SIG-M5 (cell line): ENCODE measurements around the gene REXO2.

Source experiments
- DNase-seq: peaks from one replicate; lab custom pipeline; 2025; lab: John Stamatoyannopoulos, UW

REXO2 gene

DNA sequence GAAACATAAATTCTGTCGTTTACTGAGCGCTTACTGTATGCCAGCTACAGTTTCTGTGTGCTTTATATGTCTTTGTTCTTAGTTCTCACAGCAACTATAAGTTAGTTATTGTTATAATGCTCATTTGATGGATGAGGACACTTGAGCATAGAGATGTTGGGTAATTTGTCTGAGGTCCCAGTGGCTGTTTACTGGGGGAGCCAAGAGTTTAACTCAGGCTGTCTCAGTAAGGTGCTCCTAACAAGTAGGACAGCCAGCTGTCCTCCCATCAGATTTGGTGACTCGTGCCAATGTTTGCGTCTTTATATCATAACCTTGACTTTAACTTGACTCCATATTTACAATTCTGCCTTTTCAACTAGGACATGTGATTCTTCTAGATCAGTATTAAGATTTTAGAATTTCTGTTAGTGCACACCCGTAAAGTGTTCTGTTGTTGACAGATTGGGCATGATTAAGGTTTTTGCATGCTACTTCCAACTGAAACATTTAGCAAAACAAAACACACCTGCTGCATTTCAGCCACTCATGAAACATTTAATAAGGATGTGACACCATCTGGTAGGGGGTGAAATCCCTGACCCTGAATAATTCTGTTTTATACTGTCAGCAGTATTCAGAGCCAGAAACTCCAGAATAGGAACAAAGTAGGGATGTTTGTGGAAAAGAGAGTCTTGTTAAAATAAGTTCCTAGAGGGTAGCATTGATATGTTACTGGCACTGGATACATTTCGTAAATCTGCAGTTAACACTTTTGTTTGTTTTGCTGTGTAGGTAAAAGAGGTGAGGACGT is 1.9 kb downstream of the REXO2 start:
- no peak for DNase-seq

DNA sequence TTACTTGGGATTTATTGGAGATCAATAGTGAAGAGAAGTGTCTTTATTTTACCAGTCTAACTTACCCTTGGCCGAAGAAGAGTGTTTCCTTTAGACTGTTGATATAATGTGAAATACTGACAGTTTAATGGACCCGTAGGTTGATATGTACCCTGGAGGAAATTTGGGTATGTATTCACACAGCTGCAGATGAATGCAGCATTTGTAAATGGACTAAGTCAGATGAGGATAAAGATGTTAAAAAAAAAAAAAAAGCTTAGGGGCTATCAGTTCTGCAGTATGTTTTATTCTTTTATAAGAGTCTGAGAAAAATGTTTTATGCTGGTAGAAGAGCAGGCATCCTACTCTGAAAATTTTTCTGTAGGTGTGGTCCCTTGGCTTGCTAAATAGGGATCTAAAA is 2.7 kb downstream of the REXO2 start:
- no peak for DNase-seq

DNA sequence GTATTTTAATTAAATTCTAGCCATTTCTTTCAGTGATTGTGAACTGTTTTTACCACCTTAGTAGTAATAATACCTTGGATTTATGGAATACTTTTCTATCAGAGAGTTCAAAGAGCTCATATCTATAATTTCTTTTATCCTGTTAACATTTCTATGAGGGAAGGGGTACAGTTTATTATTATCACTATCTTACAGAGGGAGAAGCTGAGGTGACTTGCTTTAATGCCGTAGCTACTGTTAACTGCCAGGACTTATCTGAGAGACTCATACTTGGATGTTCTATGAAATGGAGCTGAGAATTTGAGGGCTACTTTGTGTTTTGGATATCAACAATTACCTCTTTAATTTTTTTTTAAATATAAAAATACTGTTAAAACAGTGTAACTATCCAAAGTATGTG is 3.3 kb downstream of the REXO2 start:
- DNase-seq: no peak

DNA sequence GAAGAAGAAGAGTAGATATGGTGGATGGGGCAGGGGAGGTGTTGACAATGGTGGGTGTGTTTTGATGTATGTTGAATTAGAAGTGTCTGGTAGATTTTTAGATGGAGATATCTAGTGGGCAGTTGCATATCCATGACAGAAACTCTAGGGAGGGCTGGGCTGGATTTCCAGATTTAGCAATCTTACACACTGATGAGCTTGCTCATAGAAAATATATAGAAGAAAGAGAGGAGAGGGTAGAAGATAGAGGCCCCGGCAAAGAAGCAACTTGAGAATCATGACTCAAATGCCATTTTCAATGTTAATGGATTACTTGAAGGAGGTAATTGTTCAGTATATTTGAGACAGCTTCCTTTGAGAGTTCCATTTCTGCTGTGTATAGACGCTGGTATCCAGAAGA is 8.2 kb downstream of the REXO2 start:
- no peak for DNase-seq

DNA sequence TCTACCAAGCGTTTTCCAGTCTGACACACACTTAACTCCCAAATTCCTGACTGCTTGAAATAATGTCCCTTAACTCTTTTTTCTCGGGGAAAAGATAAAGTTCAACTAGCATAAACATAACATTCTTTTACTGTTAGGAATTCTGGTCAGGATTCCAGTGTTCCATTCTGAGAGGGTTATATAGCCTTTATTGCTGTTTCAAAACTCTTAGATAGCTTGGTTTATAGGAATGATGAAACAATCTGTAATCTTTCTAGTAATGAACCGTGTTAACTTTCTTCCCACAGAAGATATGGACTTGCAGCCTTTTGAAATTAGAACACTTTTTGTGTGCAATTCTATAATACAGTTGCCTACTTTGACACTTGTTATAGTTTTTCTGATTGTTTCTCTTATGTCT is 8.6 kb downstream of the REXO2 start:
- DNase-seq: no peak

DNA sequence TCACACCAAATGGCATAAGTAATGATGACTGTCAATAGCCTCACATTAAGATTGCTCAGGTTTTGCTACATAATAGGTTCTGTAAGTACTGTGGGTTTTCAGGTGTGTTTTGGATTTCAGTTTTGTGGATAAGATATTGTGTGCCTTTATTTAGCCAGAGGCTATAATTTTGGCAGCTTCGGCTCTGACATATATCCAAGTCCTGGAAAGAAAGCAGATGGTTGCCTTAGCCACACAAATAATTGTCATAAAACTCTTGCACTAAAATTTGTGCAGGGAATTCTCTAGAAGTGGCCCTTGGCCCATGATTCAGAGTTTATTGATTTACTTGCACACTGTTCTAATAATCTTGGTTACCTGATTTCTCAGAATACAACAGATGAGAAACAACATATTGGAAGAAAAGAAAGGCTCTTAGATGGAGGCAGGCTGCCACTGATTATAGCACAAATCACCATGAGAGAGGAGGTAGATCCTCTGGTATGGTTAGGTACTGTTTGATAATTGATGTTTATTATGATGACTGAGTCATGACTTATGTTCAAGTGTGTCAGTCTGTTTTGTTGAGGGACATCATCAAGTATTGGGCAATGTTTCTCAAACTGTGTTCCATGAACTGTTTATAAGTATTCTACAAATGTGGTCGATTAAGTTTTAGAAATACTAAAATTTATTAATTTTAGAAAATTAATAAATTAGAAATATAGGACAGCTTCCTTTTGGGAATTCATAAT is 9.6 kb downstream of the REXO2 start:
- DNase-seq: no peak

DNA sequence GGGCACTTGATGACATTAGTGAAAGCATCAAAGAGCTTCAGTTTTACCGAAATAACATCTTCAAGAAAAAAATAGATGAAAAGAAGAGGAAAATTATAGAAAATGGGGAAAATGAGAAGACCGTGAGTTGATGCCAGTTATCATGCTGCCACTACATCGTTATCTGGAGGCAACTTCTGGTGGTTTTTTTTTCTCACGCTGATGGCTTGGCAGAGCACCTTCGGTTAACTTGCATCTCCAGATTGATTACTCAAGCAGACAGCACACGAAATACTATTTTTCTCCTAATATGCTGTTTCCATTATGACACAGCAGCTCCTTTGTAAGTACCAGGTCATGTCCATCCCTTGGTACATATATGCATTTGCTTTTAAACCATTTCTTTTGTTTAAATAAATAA is 10.6 kb downstream of the REXO2 start:
- DNase-seq: no peak

DNA sequence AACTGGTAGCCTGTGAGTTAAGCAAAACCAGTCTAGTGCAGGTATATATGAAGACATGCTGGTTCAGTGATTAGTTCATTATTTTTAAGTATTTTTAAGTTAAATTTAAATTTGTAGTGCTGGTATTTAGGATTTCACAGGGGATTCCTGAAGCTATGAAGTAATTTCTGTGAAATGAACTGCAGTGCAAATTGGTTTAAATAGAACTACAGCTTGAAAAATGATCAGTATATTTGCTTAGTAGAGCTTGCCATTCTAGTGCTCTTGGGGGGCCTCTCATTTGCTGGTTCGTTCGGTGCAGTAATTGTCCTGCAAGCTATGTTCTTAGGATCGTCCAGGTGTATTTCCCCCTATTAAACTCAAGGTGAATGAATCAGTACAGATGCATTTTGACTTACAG is 13.1 kb downstream of the REXO2 start:
- no peak for DNase-seq

DNA sequence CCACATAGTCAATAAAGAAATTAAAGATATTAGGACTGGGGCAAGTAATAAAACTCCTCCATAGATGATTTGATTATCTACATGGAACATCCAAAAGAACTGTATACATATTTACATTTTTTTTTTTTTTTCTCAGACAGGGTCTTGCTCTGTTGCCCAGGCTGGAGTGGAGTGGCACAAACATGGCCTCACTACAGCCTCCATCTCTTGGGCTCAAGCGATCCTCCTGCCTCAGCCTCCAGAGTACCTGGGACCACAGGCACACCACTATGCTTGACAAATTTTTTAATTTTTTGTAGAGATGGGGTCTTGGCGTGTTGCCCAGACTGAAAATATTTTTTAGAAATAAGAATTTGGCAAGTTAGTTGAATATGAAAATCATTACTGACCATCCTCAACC is 24.7 kb downstream of the REXO2 start:
- no peak for DNase-seq

DNA sequence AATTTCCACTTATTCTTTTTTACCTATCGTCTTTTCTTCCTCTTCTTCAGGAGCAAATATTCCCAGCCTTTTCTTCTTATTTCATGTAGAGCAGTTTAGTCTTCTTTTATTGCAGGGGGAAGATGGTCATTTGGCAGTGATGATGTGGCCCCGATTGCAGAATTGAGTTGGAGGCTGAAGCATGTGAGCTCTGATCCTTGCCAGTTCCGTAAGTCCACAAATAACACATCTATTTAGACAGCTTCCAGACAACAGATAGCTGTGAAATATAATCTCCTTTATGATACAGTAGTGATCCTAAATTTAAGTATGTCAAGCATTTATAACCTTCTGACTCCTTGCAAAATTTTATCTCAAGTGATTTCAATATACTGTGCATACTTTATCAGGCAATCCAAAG is 27.5 kb downstream of the REXO2 start:
- no peak for DNase-seq

DNA sequence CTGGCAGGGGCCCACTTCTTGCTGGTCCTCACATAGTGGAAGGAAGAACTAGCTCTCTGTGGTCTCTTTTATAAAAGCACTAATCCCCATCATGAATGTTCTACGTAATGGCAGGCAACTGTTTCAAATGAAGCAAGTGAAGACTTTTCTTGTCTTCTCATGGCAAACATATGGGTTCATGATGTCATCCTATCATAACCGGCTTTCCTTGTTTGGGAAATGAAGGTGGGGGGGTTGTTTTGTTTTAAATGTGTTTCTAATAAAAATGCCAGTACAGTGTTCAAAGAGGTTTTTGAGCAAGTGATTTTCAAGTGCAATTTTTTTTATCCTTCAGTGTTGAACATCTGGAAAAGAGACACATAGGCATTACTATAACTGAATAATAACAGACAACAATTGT is 33.4 kb downstream of the REXO2 start:
- no peak for DNase-seq

DNA sequence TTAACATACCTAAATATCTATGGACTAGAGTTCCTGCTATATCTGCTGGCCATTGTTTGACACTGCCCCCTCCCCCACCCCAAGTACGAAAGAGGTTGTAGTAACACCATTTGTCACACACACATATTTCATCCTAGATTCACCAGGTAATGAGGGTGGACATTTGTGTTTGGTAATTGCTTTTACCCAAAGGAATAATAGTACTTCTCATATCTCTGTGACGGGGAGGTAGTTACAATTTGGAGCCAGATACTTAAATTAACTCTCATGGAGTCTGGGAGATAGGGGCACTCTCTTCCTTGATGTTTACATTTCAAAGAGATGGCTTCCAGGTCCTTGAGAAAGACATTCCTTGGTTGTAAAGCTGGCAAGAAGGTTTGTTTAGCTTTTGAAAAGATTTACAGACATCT is 38.7 kb downstream of the REXO2 start:
- no peak for DNase-seq

DNA sequence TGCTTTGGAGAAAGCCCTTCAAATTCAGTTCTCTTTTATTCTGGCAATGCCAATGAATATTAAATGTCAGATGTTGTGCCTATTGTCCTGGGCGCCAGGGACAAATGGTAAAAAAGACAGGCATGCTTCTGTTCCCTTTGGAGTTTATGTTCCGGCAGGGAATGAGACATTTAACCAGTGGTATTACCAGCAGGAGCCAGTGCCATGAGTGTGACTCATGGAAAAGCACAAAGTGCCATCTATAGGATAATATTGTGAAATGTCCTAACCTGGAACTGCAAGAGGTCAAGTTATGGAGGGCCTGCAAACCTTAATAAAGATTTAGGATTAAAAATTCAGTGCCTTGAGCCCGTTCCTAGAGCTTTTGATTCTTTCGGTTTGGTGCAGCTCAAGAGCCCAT is 39.5 kb downstream of the REXO2 start:
- DNase-seq: no peak

DNA sequence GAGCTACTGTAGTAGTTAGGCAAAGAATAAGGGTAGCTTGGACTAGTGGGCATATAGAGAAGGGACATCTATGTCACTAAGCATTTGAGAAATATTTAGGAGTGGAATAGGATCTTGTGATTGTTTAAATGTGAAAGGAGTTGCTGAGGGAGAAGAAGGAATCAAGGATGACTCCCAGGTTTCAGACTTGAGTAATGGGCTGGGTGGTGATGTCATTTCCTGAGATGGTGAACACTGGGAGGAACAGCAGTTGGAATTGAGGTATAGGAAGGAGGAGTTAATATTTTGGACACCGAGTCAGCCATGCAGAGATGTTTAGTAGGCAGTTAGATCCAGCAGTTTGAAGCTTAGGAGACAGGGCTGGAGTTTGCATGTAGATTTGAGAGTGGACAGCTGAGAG is 40.1 kb downstream of the REXO2 start:
- no peak for DNase-seq

DNA sequence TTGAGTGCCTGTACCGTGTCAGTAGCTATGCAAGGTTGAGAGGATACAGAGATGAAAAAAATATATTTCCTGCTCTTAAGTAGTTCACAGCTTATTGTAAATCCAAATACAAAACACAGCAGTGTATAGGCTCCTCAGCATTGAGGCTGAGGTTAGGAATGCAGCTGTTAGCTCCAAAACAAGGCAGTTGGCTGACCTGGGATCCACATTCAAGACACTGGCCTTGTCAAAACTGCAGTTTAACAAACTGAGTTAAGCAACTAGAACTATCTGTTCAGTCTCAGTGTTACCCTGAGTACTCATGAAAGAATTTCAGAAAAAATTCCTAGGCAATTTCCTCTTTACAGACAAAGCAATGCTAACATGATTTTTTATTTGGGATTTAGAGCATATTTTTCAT is 42.8 kb downstream of the REXO2 start:
- no peak for DNase-seq

DNA sequence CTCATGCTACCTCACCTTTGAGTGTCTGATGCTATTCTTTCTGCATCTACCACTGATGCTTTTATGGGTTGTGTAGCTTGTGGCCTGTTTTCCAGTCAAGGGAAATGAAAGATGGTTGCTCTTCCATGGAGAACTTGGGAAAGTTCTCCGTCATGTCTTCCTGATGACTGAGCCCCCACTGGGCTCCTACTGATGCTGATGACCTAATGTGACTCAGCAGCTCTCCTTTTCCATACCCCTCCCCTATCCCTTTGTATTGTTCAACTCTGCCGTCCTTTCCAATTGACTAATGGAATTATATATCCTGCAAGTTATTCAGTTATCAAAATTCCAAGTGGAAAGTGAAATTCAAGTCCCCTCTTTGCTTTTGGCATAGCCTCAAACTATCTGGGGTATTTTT is 44.7 kb downstream of the REXO2 start:
- no peak for DNase-seq

DNA sequence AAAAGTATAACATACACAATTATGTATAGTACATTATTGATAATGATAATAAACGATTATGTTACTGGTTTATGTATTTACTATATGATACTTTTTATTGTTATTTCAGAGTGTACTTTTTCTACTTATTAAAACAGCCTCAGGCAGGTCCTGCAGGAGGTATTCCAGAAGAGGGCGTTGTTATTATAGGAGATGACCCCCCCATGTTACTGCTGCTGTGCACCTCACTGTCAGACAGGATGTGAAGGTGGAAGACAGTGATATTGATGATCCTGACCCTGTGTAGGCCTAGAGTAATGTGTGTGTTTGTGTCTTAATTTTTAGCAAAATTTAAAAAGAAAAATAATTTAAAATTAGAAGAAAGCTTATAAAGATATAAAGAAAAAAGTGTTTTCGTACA is 57.6 kb downstream of the REXO2 start:
- no peak for DNase-seq

DNA sequence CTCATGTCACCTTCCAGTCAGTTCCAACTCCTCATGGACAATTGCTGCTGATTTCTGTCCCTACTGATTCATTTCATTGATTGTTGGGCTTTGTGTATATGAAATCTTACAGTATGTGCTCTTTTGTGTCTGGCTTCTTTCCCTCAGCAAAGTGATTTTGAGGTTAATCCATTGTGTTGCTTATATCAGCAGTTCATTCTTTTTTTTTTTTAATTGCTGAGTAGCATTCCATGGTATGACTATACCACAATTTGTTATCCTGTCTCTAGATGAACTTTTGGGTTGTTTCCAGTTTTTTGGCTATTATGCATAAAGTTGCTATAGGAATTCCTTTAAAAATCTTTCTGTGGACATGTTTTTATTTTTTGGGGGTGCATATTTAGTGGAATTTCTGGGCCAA is 60.5 kb downstream of the REXO2 start:
- no peak for DNase-seq
